Measurements from ENCODE around the gene CXCR6. TPM values are rescaled to one million over a fixed set of nuclear protein-coding genes. Genes with fewer than 3 reads are reported as not detected.

The CXCR6 gene
- total and polyA plus RNA-seq, 2 donors: 0.63 to 1.6 TPM

GRCh38 chr3:45912435-45912834 lies 30.8 kb upstream of the CXCR6 start:
- no peak for DNase-seq (ENCODE audit: extremely low spot score)
- Histone ChIP-seq H3K4me1 (ENCODE audit: insufficient read depth) (no peaks in the 10 kb centered on the region), H3K36me3 (ENCODE audit: insufficient read depth) (no peaks in the 10 kb centered on the region), H3K27ac (ENCODE audit: low read depth) (no peak overlapping the region), H3K4me3 (ENCODE audit: low read depth, low read length) (no peak overlapping the region)
- WGBS: 90% methylated on average over 6 of the region's 6 CpGs

DNA sequence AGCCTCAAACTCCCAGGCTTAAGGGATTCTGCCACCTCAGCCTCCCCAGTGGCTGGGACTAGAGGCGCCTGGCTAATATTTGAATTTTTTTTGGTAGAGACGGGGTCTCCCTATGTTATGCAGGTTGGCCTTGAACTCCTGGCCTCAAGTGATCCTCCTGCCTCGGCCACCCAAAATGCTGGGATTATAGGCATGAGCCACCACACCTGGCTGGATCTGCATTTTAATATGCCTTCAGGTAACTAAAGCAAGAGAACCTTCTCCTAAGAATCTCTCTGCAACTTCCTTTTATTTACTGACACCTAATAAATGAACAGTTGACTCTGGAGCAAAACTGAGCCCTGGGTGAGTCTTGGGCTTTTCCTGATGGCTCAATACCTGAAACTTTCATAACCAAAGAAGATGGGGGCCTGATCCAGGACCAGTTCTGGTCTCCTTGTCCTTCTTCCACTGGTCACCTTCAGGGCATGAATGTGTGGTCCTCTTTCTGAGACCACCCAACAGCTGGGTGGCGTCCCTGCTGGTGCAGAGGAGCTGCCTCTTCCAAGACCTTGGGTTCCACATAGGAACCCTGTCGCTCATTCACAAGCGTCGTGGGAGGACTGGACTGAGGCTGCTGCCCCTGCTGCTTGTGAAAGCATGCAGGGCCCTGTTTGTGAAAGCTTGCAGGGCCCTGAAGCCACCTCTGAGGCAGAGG lies 28.8 kb upstream of the CXCR6 start:
- 91% methylated on average over 7 of the region's 7 CpGs for WGBS
- no peak for DNase-seq (ENCODE audit: extremely low spot score)
- H3K4me3 ChIP-seq (ENCODE audit: low read depth, low read length): no peak overlapping the region
- no peak overlapping the region for H3K27ac ChIP-seq (ENCODE audit: low read depth)
- no peaks in the 10 kb centered on the region for H3K36me3 ChIP-seq (ENCODE audit: insufficient read depth)
- no peaks in the 10 kb centered on the region for H3K4me1 ChIP-seq (ENCODE audit: insufficient read depth)

GRCh38 chr3:45915059-45915439 lies 28.2 kb upstream of the CXCR6 start:
- H3K27ac ChIP-seq (ENCODE audit: low read depth): no peak overlapping the region
- no peaks in the 10 kb centered on the region for H3K4me1 ChIP-seq (ENCODE audit: insufficient read depth)
- H3K4me3 ChIP-seq (ENCODE audit: low read depth, low read length): no peak overlapping the region
- no peak for DNase-seq (ENCODE audit: extremely low spot score)
- no peaks in the 10 kb centered on the region for H3K36me3 ChIP-seq (ENCODE audit: insufficient read depth)
- 88% methylated on average over 9 of the region's 9 CpGs for WGBS

GRCh38 chr3:45915518-45916231 lies 27.6 kb upstream of the CXCR6 start:
- Histone ChIP-seq H3K36me3 (ENCODE audit: insufficient read depth) (no peaks in the 10 kb centered on the region), H3K4me3 (ENCODE audit: low read depth, low read length) (no peak overlapping the region), H3K27ac (ENCODE audit: low read depth) (no peak overlapping the region), H3K4me1 (ENCODE audit: insufficient read depth) (no peaks in the 10 kb centered on the region)
- no peak for DNase-seq (ENCODE audit: extremely low spot score)
- 48% methylated on average over 13 of the region's 13 CpGs for WGBS

GRCh38 chr3:45917146-45917898 lies 25.9 kb upstream of the CXCR6 start:
- Histone ChIP-seq H3K4me1 (ENCODE audit: insufficient read depth) (no peaks in the 10 kb centered on the region), H3K27ac (ENCODE audit: low read depth) (no peak overlapping the region), H3K36me3 (ENCODE audit: insufficient read depth) (no peaks in the 10 kb centered on the region), H3K4me3 (ENCODE audit: low read depth, low read length) (no peak overlapping the region)
- DNase-seq (ENCODE audit: extremely low spot score): no peak
- WGBS: 82% methylated on average over 6 of the region's 6 CpGs

GRCh38 chr3:45921158-45922038 lies 21.9 kb upstream of the CXCR6 start:
- Histone ChIP-seq H3K36me3 (ENCODE audit: insufficient read depth) (peaks cover 2% of the 10 kb centered on the region), H3K4me3 (ENCODE audit: low read depth, low read length) (no peak overlapping the region), H3K27ac (ENCODE audit: low read depth) (no peak overlapping the region), H3K4me1 (ENCODE audit: insufficient read depth) (no peaks in the 10 kb centered on the region)
- no peak for DNase-seq (ENCODE audit: extremely low spot score)
- 74% methylated on average over 14 of the region's 14 CpGs for WGBS

GRCh38 chr3:45922039-45922326 lies 21.3 kb upstream of the CXCR6 start:
- Histone ChIP-seq H3K36me3 (ENCODE audit: insufficient read depth) (peaks cover 2% of the 10 kb centered on the region), H3K4me1 (ENCODE audit: insufficient read depth) (no peaks in the 10 kb centered on the region), H3K4me3 (ENCODE audit: low read depth, low read length) (no peak overlapping the region), H3K27ac (ENCODE audit: low read depth) (no peak overlapping the region)
- WGBS: 92% methylated on average over 3 of the region's 3 CpGs
- no peak for DNase-seq (ENCODE audit: extremely low spot score)

DNA sequence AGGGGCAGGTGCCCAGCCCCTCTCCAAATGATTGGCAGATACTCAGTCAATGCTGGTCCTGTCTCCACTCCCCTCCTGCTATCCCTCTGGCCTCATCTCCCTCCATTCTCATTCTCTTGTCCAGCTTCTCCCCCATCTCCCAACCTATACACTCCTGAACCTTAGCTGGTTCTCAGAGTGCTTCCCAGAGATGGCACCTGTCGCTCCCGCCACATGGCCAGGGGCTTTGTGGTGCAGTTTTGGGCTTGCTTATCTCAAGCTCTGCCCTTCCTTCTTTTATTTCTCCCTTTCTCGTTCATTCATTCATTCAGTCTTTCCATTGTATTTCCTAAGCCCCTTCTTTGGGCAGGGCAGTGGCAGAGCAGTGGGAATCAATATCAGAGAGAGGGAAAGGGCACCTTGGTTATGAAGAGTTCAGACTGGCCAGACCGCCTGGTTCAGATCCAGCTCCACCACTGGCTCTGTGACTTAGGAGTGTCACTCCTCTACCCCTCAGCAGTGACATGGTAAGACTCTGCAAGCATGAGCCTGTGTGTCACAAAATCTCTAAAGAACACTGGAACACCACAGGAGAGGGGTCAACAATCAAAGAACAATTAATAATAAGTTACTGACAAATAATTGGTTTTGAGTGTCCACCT lies 20.2 kb upstream of the CXCR6 start:
- Histone ChIP-seq H3K4me1 (ENCODE audit: insufficient read depth) (no peaks in the 10 kb centered on the region), H3K36me3 (ENCODE audit: insufficient read depth) (peaks cover 3% of the 10 kb centered on the region), H3K4me3 (ENCODE audit: low read depth, low read length) (no peak overlapping the region), H3K27ac (ENCODE audit: low read depth) (no peak overlapping the region)
- WGBS: 99% methylated on average over 4 of the region's 4 CpGs
- no peak for DNase-seq (ENCODE audit: extremely low spot score)

GRCh38 chr3:45923755-45924154 lies 19.5 kb upstream of the CXCR6 start:
- peaks cover 4% of the 10 kb centered on the region for H3K36me3 ChIP-seq (ENCODE audit: insufficient read depth)
- 87% methylated on average over 3 of the region's 3 CpGs for WGBS

DNA sequence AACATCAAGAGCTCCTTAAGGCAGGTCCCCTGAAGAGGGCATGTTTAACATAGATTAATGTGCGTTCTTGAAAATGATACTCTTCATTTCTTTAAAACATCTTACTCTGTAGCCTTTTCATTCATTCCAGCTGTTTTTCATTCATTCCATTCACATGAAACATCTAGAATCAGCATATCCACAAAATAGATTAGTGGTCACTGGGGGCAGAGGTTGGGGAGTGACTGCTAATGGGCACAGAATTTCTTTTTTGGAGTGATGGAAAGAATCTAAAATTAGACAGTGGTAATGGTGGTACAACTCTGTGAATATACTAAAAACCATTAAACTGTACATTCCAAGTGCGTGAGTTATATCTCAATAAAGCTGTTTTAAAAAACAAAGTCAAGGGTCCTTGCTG lies 15.4 kb upstream of the CXCR6 start:
- H3K4me3 ChIP-seq (ENCODE audit: low read depth, low read length): no peak overlapping the region
- peaks cover 5% of the 10 kb centered on the region for H3K36me3 ChIP-seq (ENCODE audit: insufficient read depth)
- no peak for DNase-seq (ENCODE audit: extremely low spot score)
- no peak overlapping the region for H3K27ac ChIP-seq (ENCODE audit: low read depth)
- 98% methylated on average over 2 of the region's 2 CpGs for WGBS
- no peaks in the 10 kb centered on the region for H3K4me1 ChIP-seq (ENCODE audit: insufficient read depth)

More at GRCh38 chr3:45923755-45924154, 19.5 kb upstream of the CXCR6 start:
- Histone ChIP-seq H3K27ac (ENCODE audit: low read depth) (no peak overlapping the region), H3K4me1 (ENCODE audit: insufficient read depth) (no peaks in the 10 kb centered on the region), H3K4me3 (ENCODE audit: low read depth, low read length) (no peak overlapping the region)
- no peak for DNase-seq (ENCODE audit: extremely low spot score)

DNA sequence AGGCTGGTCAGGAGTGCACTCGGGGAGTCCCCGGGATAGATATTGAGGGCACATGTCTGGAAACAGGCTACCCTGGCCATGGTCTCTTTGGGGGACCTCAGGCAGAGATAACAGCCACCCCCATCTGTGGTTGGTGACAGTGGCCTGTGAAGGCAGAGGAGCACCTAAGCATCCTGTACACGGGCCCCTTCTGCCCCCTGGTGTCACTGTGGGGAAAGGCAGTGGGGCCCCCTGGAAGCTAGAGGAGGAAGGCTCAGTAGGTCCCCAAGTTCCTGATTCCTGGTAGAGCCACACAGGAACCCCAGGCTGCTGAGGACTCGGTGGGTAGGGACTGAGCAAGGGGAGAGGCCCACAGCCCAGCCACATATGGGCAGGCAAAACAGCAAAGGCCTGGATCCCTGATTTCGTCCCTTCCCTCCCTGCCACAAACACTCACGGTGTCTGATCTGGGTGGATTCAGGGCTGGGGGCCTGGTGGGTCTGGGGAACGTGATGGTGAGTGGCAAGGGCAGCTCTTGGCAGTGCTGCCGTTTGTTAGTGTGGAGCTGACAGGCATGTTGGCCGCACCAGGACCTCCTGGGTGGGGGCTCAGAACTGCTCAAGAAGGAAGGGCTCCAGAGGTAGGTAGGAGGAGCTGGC lies 14.1 kb upstream of the CXCR6 start:
- H3K36me3 ChIP-seq (ENCODE audit: insufficient read depth): peaks cover 5% of the 10 kb centered on the region
- H3K4me1 ChIP-seq (ENCODE audit: insufficient read depth): no peaks in the 10 kb centered on the region
- DNase-seq (ENCODE audit: extremely low spot score): no peak
- H3K4me3 ChIP-seq (ENCODE audit: low read depth, low read length): no peak overlapping the region
- H3K27ac ChIP-seq (ENCODE audit: low read depth): no peak overlapping the region
- 73% methylated on average over 9 of the region's 9 CpGs for WGBS

GRCh38 chr3:45931496-45931895 lies 11.8 kb upstream of the CXCR6 start:
- peaks cover 5% of the 10 kb centered on the region for H3K36me3 ChIP-seq (ENCODE audit: insufficient read depth)
- no peak for DNase-seq (ENCODE audit: extremely low spot score)
- 83% methylated on average over 6 of the region's 6 CpGs for WGBS
- no peaks in the 10 kb centered on the region for H3K4me1 ChIP-seq (ENCODE audit: insufficient read depth)
- H3K4me3 ChIP-seq (ENCODE audit: low read depth, low read length): no peak overlapping the region
- H3K27ac ChIP-seq (ENCODE audit: low read depth): no peak overlapping the region

GRCh38 chr3:45932112-45932511 lies 11.2 kb upstream of the CXCR6 start:
- Histone ChIP-seq H3K36me3 (ENCODE audit: insufficient read depth) (peaks cover 5% of the 10 kb centered on the region), H3K4me1 (ENCODE audit: insufficient read depth) (no peaks in the 10 kb centered on the region), H3K4me3 (ENCODE audit: low read depth, low read length) (no peak overlapping the region), H3K27ac (ENCODE audit: low read depth) (no peak overlapping the region)
- no peak for DNase-seq (ENCODE audit: extremely low spot score)
- WGBS: 92% methylated on average over 4 of the region's 4 CpGs
